Neural cell (in vitro differentiated cells): ENCODE measurements around the gene INF2.

Experiments
- CTCF ChIP-seq: fragments of 450-650 bp; IDR thresholded peaks from 2 replicates; pipeline ENCODE4 v1.5.1; 2014; ENCODE audit warnings: antibody characterized with exemption, mild to moderate bottlenecking, moderate library complexity; ENCODE audit not compliant: poor library complexity, severe bottlenecking
- EP300 ChIP-seq: fragments of 450-650 bp; conservative IDR thresholded peaks from 2 replicates; pipeline ENCODE4 v1.6.1; 2014; ENCODE audit warnings: antibody characterized with exemption, mild to moderate bottlenecking, moderate library complexity; ENCODE audit not compliant: poor library complexity, severe bottlenecking
- EZH2 ChIP-seq: fragments of 200-600, 300-800 bp; shearing (Covaris generic), sonication (generic); IDR thresholded peaks from 2 replicates; pipeline ENCODE4 v1.6.1; 2014; ENCODE audit warnings: antibody characterized with exemption, low read length, borderline replicate concordance, mild to moderate bottlenecking; ENCODE audit not compliant: insufficient read depth, poor library complexity, severe bottlenecking
- MXI1 ChIP-seq: fragments of 450-650 bp; conservative IDR thresholded peaks from 2 replicates; pipeline ENCODE4 v1.6.1; 2014; ENCODE audit warnings: antibody characterized with exemption, mild to moderate bottlenecking; ENCODE audit not compliant: poor library complexity, severe bottlenecking
- TAF1 ChIP-seq: IDR thresholded peaks from 2 replicates; pipeline ENCODE4 v1.6.1; 2012; ENCODE audit warnings: low read depth

- TF ChIP-seq EP300 (no peak), MXI1 (no peak), CTCF (no peak), EZH2 (no peak), TAF1 (no peak)
Observed at GRCh38 chr14:104767634-104767918, 78.2 kb downstream of the INF2 start.
